GM19397 (cell line): ENCODE measurements around the gene RSPH4A.
"Not testable (repeated sequence)": the region's sequence is repeated elsewhere in the genome, so short reads cannot be mapped to it uniquely, and the experiment has no call there.

Source experiments
- ATAC-seq: cut with Tn5 transposase; IDR thresholded peaks from one replicate; pipeline ENCODE4 v1.9.1; 2021; ENCODE audit warnings: mild to moderate bottlenecking, moderate library complexity; ENCODE audit not compliant: unreplicated experiment

RSPH4A gene

DNA sequence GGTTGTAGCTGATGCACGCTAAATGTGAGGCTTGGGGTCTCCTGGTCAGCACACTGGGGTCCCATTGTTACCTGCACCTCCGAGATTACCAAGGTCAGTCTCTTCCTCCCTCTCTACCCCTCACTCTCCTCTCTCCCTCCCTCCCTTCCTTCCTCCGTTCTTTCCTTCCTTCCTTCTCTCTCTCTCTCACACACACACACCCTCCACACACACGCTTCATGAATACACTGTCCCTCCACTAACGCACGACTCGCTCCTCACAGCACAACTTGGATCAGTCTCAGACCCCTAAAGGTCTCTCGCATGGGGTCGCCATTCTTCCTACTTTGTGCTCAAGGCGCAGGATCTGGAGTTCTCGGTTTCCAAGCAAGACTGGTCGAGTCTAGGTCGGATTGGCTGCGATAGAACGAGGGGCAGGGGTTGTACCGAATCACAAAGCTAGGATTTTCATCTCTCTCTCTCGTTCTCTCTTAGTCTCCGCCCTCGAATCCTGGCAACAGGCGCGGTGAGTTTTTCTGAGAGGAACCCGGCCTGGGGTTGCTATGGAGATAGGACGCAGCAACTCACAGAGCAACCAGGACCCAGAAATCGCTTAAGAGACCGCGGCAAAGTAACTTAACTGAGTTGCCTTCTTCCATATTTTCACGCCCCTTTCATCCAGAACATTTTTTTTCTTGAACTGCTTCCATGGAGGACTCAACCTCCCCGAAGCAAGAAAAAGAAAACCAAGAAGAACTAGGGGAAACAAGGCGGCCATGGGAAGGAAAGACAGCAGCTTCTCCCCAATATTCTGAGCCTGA is at the start of gene RSPH4A:
Gene RSPH4A (plus strand): TSS at position 543 of the 800 bp plus-strand sequence. CDS start 145 bp downstream, at position 688.
- peak; percentile 99 for ATAC-seq

DNA sequence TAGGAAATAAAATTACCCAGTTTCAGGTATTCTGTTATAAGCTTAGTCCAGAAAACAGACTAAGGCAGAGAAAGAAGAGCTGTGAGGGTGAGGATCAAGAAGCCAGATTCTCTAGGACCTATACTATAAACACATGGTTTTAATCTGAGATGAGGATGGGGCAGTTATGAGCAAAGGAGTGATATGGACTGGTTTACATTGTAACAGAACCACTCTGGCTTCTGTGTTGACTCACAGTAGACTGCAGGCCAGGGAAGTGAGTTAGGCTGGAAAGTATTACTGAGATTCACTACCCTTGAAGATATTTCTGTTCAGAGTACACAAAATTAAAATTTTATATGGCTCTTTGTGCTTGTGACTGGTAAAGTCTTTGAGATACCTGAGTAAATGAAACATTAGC is 48.2 kb upstream of the RSPH4A start:
- no peak for ATAC-seq

DNA sequence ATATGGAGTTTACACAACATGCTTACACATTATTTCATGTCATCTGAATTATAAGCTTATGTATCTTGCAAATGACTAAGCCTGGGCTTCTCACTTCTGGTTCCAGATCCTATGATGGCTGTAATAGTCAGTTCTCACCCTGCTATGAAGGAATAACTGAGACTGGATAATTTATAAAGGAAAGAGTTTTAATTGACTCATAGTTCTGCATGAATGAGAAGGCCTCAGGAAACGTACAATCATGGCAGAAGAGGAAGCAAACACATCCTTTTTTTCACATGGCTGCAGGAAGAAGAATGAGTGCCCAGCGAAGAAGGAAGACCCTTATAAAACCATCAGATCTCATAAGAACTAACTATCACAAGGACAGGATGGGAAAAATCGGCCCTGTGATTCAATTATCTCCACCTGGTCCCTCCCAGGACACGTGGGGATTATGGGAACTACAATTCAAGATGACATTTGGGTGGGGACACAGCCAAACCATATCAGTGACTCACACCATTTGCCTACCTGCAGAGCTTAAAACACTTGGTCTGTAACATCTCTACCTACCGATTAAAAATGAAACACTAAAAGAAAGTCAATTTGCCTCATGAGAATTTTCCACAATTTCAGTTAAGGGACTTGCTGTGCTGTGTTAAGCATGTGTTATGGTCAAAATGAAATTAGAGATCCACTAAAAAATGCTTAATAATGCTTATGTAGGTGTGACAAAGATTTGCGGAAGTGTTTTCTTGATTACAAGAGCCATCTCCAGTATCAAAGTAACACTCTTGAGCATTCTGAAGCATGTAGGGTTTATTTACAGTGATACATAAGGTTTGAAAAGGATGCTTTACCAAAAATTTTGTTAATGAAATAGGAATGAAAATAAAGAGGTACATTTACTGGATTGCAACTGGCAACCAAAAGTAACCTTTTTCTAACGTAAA is 47.2 kb upstream of the RSPH4A start:
- ATAC-seq = no peak

DNA sequence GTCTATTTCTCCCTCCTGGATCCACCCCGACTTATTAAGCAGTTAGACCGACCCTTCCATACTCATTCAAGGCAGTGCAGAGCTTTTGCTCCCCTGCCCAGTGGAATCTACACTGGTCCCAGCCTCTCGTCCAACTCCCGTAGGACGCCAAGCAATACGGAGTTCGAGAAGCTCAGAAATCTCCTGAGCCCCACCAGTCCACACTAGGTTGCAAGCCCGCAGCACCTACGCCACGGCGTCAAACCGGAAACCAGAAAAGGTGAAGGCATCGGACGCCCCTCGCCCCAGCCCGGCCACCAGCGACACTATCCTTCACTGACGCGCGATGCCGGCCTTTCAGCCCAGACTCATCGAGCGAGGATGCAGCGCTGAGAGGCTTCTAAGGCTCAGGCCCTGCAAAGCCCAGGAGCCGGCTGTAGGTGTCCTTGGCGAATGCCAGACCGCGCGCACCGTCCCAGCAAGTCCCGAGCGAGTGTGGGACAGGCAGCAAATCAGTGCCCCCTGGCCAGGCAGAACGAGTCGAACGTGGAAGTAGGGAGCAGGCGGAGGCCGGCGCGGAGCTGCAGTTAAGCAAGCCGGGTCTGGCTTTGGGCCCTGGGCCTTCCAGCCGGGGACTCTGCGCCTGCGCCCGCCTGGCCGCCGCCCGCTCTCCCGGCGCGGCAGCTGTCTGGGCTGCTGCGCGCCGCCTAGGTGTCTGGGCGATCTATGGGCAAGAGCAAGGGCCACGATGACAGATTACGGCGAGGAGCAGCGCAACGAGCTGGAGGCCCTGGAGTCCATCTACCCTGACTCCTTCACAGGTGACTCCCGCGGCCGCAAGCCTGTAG is 45.2 kb upstream of the RSPH4A start, which contains the start of gene RWDD1:
Gene RWDD1 (plus strand): TSS at position 649 of the 827 bp plus-strand sequence. CDS start 79 bp downstream, at position 728.
- peak; percentile 90 for ATAC-seq

DNA sequence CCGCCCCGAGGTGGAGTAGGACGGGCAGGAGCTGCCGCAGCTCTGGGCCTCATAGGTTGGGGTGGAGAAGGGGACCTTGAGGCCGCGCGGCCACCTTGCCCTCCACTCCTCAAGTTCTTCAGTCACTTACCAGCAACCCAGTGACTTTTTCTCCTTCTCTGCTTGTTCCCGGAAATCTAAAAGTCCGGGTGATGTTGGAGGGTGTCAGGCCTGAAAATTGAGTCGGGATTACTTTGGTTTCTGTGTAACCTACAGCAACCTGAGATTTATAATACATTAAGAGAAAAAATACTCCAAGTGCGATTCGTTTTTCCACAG is 44.6 kb upstream of the RSPH4A start:
- no peak for ATAC-seq

DNA sequence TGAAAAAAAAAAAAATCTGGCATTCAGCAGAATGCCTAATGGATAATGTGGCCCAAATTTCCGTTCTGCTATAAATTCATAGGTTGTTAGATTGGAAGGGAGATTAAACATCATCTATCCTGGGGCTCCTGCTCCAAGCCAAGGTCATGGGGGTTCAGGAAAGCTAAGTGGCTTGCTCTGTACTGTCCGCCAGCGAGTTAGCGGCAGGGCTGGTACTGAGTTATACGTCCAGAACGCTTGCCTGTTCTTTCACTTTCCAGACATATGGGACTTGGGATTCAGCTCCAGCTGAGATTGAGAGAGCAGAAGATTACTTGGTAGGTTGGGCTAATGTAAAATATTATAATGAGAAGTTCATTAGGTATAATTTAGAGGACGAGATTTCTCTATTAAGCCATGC is 44.1 kb upstream of the RSPH4A start:
- ATAC-seq = no peak

DNA sequence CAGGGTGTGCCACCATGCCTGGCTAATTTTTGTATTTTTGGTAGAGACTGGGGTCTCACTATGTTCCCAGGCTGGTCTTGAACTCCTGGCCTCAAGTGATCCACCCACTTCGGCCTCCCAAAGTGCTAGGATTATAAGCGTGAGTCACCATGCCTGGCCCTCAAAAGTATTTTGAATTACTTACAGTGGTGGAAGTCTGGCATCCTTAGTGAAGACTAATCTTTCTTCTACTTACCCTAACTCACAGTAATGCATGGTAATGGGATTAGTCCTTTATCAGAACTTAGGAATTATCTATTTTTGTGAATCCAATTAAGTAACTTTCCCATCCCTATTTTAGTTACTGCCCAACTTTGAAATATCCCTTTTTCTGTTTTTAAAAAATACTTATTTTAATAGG is 41.1 kb upstream of the RSPH4A start:
- no peak for ATAC-seq

DNA sequence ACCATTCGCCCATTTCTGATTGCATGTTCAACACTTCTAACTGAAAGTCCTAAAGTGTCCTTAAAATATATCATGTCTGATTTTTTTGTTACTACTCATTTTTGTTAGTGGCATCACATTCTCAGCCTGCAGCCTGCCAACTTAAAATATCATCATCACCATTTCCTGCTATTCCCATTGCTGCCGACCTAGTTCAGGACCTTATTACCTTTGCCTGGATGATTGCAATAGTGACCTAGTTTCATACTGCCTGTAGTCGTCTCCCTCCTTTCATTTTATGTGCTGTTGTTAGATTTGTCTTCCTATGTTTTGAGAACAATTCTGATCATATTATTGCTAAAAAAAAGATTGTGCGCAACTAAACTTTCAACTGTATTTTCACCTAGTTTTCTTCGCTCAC is 38.8 kb upstream of the RSPH4A start:
- no peak for ATAC-seq

DNA sequence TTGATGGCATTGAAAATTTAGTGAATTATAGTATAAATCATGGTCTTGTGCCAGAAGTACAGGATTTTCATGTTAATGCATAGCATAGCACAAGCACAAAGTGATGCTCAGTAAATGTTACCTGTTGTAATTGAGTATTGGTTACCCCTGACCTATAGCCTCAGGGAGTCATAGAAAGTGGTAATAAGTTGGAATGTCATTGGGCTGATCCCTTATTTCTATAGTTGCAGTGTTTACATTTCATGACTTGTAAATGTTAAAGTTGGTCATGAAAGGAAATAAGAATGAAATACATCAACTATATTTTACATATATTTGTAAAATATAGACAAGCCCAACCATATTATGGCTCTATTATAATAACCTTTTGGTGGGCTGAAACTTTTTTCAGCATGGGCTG is 37.9 kb upstream of the RSPH4A start:
- no peak for ATAC-seq

DNA sequence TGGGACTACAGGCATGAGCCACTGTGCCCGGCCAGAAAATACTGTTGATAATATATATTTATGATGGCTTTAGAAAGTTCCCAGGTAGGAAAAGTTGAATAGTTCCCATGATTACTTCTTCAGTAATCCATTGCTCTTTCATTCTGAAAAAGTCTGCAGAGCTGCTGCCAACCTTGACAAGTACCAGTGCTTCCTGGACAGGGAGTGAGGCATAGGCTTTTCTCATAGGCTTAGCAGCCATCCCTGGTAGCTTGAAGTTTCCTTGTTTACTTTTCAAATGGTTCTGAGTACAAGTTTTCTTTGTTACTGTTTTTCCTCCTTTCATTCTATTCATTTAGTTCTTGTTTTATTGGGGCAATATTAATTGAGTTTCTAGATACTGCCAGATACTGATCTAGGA is 37.1 kb upstream of the RSPH4A start:
- ATAC-seq = no peak

DNA sequence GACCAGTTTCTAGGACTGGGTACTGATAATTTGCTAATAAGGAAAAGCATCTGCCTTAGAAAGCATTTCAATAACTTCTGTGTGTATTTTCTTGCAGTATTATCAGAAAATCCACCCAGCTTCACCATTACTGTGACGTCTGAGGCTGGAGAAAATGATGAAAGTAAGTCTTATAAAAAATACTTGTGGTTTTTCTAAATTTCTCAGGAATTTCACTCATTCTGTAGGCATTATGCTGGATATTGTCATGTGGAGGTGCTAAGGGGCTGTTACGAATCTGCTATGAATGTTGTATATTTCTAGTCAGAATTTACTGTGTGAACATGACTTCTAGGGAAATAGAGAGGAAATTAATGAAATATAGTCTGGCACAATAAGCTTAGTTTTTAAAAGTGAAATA is 36.1 kb upstream of the RSPH4A start:
- ATAC-seq = no peak

DNA sequence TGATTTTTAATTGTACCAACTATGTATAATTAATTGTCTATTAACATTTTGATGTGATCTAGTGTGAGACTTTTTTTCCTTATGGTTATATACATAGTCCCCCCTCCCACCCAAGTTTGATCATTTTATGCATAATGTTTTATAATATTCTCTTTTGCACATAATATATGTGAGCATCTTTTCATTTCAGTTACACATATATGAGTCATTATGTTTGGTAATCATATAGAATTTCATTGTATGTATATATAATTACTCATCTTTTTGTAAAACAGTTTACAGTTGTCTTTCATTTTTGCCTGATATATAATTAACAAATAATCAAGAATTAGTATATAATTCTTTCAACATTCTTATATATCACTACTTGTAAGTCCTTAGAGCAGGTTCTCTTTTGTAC is 30.0 kb upstream of the RSPH4A start:
- ATAC-seq = no peak

DNA sequence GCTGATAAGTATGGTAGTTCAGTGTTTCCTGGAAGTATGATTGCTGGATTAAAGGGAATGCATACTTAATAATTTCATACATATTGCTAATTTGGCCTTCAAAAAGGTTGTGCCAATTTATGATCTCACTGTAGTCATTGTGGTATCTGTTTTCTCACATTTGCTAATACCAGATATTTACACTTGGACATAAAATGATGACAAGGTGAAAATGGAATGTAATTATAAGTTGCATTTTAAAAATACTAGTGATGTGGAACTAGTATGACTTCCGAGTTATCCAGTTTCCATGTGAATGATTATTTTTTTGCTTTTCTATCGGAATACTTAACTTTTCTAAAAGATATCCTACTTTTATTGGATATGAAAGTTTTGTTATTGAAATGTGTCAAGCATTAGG is 29.5 kb upstream of the RSPH4A start:
- no peak for ATAC-seq

DNA sequence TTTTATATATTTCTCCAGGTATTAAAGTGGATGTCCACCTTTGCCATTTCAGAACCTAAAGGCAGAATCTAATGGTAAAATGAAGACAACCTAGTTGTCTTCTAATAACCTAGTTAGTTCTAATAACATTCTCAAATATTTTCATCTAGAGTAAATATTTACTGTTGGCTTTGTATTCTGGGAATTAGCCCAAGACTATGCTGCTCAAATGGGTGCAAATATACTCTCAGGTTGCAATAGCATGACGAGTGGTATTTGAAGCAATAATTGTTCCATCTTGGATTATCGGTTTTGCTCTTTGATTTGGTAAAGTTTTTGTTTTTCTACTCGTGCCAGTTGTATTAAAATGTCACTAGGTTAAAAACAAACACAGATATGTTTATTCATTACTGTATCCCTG is 21.0 kb upstream of the RSPH4A start:
- no peak for ATAC-seq

DNA sequence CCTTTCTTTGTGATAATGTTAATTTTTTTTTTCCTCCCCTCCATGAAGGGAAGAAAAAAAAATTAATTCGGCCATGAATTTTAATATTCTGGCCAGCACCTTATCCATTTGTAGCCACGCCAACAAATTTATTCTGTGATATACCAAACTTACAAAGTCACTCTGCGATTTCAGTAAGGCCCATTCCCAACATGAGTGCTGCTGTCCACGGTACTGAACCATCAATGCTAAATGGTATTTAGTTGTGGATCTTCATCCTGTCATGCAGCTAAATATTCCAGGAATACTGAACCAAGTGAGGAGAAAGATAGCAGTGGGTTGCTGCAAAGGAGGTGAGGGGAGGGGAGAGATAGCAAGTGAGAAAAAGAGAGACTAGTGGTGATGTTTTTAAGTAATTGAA is 19.5 kb upstream of the RSPH4A start:
- no peak for ATAC-seq

DNA sequence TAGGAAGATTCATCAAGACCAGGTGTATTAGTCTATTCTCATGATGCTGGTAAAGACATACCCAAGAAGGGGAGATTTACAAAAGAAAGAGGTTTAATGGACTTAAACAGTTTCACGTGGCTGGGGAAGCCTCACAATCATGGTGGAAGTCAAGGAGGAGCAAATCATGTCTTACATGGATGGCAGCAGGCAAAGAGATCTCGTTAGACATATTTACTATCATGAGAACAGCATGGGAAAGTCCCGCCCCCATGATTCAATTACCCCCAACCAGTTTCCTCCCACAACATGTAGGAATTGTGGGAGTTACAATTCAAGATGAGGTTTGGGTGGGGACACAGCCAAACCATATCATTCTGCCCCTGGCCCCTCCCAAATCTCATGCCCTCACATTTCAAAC is 12.4 kb upstream of the RSPH4A start:
- not testable (repeated sequence) for ATAC-seq

DNA sequence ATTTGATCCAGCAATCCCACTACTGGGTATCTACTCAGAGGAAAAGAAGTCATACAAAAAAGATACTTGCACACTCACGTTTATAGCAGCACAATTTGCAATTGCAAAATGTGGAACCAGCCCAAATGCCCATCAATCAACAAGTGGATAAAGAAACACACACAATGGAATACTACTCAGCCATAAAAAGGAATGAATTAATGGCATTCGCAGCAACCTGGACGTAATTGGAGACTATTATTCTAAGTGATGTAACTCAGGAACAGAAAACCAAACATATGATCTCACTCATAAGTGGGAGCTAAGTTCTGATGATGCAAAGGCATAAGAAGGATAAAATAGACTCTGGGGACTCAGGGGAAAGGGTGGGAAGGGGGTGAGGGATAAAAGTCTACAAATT is 11.4 kb upstream of the RSPH4A start:
- ATAC-seq = not testable (repeated sequence)

DNA sequence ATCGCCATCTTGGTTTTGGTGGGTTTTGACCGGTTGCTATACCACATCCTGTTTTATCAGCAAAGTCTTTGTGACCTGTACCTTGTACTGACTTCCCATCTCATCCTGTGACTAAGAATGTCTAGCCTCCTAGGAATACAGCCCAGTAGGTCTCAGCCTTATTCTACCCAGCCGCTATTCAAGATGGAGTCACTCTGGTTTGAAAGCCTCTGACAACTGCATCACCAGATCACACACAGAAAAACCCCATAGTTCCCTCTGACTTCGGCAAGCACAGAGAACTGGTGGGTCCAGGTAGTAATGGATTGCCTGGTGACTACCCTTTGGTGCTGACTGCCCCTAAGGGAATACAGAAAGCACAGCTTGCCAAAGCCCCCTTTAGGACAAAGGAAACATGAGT is 10.3 kb upstream of the RSPH4A start:
- no peak for ATAC-seq

DNA sequence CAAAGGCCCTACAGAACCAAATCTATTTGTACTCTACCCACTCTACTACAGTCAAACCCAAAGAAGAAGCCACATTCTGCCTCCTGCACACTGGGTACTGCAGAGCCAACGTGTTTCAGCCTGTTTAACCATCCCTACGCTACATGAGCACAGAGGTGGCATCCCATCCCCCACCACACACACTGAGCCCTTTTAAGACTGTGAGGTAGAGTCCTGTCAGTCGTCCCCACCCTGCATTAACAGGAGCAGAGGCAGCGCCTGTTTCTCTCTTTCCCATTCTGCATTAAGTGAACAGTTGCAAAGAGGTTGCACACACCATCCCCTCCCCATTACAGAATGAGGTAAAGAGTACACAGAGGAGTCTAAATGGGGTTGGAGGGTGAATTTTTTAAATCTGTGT is 5.2 kb upstream of the RSPH4A start:
- ATAC-seq = no peak

DNA sequence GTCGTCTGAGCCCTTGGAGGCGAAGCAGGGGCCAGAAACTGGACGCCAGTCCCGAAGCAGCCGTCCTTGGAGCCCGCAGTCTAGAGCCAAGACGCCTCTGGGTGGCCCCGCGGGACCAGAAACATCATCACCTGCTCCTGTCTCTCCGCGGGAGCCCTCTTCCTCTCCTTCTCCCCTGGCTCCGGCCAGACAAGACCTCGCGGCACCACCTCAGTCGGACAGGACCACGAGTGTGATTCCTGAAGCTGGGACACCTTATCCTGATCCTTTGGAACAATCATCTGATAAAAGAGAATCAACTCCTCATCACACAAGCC is 416 bp downstream of the RSPH4A start:
- peak; percentile 36 for ATAC-seq

DNA sequence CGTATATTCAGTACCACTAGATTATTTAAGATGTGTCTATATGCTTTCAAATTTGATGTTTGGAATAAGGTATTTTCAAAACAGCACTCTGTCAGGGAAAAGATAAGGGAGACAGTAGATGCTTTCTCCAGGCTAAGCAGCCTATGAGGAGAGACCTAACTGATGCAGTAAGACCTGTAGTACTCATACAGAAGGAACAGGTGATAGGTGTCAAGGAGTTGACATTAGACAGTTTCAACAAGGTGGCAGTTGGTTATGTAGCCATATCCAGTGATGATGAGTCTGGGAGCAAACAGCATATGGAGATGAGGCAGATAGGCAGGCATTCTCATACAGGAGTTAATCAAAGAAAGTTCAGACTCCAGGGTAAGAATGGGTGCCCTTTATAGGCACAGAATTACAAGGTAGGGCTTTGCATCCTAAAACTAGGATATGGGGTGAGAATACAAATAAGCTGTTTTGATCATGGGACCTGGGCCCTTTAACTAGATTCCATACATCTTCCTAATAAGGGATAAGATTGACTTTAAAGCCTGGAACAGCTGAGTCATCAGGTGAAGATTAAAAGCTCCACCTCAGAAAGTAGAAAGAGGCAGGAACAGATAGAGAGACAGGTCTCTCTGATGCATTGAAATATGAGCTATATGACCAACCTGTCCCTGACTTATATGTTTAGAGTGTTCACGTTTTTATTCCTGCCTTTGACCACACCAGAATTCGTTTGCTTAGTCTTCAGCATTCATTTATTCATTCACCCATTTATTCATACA is 7.9 kb downstream of the RSPH4A start:
- no peak for ATAC-seq
